HG02973 (cell line): ENCODE results near the gene DACH1.

Source experiments
- ATAC-seq: cut with Tn5 transposase; IDR thresholded peaks from one replicate; pipeline ENCODE4 v1.9.1; 2021; ENCODE audit warnings: moderate library complexity; ENCODE audit not compliant: unreplicated experiment

Gene DACH1

DNA sequence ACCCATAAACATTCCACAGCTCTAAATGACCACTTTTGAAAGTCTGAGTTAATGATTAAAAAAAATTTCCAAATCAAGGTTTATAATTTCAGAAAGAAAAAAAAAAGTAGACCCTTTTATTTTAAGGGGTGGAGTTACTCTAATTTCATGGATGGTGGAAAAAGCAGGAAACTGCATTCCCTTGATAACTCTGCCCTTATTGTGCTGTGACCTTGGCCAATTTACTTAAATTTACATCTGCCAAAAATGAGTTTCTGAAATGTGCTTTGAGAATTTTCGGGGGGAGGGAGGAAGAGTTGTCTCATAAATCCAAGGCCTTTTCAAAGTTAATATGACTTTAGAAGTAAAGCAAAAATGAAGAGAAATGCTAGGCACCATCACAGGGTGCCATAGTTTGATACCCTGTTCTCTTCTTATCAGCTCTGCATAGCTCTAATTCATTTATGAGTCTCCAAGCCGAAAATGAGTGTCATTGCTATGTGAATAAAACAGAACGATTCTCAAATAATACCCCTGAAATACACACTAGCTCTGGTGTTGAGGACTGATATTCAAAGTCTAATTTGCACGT, 367.0 kb downstream of the DACH1 start:
- no peak for ATAC-seq

DNA sequence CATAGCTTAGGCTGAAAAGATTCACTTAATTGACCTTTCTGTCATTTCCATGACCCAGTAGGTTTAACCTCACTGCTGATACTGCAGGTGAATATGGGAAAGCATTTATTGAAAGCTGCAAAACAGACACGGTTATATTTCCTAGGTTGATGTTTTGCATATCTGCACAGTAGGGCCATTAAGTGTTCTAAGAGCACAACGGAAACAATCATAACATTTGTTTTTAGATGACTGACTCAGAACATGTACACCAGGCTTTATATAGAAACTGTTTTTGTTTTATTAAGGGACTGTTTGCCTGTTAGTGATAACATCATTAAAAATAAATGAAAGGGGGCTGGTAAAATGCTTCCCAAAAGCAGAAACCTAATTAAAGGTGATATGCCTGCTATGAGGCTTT, 367.8 kb downstream of the DACH1 start:
- no peak for ATAC-seq

DNA sequence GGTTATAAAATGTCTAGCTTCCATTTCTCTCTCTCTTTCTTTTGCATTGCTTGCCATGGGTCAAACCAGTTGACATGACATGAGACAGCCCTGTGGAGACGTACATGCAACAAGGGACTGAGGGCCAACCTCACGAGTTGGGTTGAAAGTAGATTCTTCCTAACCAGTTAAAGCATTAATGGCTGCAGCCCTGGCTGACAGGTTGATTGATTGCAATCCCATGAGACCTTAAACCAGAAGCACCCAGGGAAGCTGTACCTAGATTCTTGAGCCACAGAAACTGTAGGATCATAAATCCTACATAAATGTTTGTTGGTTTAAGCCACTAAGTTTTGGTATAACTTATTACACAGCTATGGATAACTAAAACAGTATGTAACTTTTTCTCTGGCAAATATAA, 373.8 kb downstream of the DACH1 start:
- ATAC-seq, result no peak

DNA sequence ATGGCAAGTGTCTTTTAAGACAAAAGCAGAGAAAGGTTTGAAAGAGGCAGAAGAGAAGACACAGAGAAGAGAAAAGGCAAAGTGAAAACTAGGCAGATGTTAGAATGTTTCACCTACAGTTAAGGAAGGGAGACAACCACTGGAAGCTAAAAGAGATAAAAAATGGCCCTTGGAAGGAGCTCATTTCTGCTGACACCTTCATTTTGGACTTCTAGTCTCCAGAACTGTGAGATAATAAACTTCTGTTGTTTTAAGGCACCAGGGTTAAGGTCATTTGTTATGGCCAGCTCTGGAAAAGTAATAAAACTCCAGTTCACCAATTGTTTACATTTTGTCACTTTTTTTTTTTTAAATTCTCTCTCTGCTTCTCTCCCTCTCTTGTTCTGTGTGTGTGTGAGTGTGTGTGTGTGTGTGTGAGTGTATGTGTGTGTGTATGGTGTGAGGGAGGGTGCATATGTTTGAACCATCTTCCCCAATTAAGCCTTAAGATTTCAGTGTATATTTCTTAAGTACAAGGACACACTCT, 374.6 kb downstream of the DACH1 start:
- ATAC-seq, result no peak

DNA sequence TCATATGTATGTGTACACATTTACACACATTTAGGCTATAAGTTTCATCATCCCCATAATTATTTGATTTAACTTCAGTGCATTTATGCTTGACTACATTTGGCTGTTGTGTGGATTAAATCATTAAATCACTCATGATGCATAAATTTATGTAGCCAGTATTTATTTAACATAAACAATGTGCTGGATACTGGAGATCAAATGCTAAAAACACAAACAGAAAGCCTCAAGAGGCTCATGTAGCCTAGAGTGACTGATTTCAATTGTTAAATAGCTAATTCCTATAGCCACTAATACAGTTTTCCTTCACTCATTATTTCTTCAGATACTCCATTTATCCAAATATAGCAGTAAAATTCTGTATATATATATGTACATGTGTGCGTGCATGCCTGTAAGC, 376.0 kb downstream of the DACH1 start:
- ATAC-seq, result no peak

DNA sequence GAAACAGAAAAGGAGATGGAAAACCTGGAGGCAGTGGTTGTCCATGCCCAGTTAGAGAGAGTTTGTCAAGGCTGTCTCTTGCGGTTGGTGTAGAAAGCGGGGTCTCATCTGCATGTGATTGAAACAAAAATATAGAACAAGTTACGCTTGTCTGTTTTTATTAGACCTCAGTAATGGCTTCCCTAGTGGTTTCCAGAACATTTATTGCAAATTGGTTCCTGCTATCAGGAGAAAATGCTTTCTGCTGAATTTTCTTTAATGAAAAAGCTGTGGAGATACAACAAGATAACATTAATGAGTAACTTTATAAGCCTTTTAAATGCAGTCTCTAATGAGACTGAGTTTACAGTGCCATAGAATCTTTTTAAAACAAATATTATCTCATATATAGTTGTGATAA, 378.0 kb downstream of the DACH1 start:
- ATAC-seq, result no peak

DNA sequence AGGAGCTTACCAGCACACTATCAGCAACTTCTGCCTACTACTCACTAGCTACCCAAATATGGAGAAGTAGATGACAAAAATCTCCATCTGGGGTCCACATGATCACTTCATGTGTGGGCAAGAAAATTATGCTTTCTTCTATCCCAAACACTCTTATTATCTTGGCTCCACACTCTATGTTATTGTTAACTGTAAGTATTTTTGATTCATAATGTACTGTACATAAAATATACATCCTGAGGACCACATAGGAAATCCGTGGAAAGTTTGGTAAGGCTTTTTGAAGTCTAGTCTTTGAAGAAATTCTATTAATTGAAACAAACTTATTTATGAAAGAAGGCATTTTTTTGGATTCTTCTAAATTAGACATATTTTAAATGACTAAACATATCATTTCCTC, 378.8 kb downstream of the DACH1 start:
- no peak for ATAC-seq

DNA sequence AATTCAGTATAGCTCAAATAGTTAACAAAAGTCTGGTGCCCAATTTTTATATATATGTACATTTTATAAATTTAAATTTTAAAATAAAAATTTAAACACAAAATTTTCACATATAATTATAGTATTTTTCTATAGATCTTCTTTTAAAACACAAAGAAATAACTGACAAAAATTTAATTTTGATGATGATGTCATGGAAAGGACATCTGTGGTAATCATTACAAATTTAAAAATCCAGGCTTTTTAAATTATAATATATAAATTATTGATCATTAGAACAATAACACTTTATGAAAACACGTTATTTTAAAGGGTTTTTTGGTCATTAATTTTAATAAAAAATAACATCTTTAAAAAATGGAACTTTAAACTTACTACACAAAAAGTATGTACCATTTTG, 381.1 kb downstream of the DACH1 start:
- ATAC-seq, result no peak

DNA sequence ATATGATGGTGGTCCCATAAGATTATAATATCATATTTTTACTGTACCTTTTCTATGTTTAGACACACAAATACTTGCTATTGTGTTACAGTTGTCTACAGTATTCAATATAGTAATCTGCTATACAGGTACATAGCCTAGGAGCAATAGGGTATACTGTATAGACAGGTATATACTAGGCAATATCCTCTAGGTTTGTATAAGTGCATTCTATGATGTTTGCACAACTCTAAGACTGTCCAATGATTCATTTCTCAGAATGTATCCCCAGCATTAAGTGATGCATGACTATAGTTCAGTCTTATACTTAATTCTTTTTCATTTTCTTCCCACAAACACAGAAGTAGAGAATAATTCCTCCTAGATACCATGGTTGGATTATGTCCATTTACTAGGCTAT, 383.3 kb downstream of the DACH1 start:
- no peak for ATAC-seq

DNA sequence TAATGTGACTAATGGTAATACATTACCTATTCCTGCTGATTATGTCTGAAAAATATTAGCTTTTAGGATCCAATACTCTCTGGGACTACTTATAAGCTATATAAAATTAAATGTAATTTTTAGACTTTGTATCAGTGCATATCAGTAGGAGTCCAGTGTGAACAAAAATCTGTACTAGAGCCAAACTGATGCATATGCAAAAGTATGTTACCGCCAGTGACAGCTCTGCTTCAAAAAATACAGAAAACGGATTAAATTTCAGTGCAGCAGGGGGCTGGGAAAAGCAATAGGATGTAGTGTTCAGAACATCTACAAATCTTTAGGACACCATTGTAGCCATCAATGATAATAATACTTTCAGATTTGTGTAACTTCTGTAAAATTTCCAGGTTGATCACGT, 385.5 kb downstream of the DACH1 start:
- no peak for ATAC-seq

DNA sequence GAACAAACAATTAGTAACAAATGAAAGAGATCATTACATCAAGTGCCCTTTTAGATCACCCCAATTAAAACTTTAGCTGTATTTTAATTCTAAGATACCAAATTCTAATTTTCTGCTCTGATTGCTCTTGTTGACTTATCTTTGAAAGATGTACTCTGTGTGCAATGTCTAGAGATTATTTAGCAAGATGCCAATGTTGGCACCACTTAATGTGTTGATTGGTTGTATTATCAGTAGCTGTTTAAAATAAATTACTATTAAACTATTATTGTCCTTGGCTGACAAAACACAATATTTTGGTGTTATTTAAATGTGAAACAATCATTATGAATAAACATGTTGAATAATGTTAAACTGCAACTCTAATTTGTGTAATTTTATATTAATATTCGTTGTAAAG, 386.0 kb downstream of the DACH1 start:
- ATAC-seq, result no peak

DNA sequence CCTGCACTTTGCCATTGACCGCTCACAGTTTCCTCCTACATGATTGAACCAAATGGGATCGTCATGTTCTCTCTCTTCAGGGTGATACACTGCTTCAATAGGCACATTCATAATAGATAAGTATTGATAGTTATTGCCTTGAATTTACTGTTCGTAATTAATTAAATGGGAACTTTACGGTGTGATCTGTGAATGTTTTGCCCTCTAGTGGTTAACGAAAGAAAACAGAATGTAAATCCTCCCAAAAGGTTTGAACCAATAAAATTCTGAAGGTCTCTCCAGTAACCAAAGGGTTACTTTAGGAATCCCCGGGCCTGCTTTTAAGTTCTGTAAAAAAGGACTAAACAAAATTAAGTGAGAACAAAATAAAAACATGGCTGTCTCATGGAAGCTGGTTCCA, 389.3 kb downstream of the DACH1 start:
- no peak for ATAC-seq

DNA sequence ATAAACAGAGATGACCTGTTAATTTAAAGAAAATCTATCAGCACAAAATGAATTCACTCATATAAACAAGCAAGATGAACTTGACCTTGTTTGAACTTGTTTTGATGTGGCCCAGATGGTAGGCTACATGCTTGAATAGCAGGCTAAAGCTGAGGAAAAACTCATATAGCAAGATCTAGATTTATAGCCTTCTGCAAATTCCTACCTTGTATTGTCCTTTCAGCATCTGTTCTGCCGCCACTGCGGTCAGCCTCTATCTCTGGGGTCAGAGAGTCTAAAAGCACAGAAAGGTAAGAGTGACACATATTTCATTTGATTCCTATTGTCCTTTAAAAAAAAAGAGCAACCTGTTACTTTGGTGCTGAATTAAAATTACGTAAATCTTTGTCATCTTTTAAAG, 392.1 kb downstream of the DACH1 start:
- no peak for ATAC-seq

DNA sequence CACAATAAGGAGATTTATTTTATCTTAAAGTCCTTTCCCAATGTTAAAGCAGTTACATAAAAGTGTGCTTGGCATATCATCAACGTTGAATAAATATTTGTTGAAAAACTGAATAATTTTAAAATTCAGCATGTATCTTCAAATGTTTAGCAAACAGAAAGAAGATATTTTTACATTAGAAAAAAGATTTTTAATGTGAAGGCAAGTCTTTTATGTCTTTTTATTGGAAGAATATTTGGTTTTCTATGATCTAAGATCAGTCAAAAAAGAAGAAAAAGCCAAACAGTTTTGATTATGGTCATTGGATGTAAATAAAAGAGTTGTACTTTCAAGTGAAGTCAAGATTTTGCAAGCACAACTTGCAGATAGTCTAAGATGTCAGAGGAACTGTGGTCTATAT, 397.4 kb downstream of the DACH1 start:
- no peak for ATAC-seq

DNA sequence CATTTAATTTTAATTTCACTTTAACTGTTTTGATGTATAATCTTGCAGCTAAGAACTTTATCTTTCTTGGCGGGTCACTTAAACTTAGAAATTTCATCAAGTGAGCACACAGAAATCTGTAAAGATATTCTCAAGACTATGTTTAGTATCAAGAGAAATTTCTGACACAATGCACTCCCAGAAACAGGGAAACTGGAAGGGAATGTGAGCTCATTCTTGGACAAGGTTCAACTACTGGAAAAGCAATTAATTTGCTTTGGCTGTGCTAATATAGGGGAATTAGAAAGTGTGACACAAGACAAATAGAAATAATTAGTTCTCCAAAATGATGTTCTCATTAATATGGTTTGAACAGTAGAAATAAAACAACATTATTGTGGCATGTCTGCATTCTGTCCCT, 402.3 kb downstream of the DACH1 start:
- no peak for ATAC-seq

DNA sequence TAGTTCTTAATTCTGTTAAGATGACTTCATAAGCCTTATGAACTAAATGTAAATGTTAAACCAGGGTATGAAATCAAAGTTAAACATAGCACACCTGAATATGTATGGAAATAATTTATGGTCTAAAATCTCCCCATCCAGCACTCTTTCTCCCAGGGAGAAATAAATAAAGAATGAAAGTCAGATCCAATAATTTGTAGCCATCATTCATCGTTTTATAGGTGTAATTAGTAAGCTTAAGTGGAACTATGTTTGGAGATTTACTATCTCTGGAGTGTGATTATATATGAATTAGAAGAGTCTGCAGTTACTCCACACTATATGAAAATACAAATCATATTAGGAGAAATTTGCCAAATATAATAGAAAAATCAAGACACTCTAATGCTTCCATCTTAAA, 405.1 kb downstream of the DACH1 start:
- no peak for ATAC-seq

DNA sequence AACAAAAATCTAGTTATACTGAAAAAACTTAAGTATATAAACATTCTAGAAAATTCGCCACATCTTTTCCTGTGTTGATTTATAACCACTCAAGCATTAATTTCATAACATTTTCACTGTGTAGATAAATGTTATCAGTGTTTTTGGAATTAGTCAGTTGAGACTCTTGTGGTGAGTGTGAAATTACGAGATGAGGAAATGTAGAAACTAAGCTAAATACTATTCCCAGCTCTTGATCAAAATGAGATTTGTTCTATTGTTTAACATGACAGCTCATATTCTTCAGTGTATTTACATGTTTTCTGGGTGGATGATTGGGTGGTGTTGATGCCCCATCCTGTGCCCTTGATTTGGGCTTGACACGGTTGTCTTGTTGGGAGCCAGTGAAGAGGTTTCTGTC, 406.8 kb downstream of the DACH1 start:
- no peak for ATAC-seq

DNA sequence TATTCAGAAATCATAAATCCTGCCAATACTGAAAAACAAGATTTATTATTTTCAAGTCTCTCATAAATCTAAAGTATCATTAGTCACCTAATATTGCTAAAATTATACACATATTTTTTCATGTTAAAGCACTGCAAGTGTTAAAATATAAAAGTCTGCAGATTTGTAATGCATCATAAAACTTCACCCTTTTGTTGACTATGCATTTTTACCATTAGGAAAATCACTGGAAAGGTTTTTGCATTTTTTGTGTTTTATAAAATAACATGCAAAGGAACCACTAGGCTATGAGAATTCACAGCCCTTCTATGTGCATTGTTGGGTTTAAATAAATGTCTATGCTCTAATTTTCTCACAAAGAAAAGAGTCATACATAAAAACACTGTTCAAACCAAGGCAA, 407.3 kb downstream of the DACH1 start:
- no peak for ATAC-seq

DNA sequence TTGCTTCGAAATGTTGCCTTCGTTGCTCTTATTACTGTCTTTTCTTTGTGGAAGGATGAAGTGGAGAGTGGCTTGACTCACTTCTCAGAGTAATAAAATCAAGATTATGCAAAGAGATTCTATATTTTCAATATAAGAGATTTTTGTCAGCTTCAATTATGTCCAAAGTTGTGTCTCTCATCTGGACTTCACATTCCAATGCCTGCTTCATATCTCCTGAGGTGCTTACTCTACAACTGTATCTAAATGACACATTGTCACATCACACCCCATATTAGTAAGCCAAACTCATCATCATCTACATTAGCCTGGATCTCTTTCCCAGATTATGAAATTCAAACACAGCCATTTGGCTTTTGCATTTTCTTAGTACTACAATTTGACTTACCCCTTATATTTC, 409.4 kb downstream of the DACH1 start:
- no peak for ATAC-seq

DNA sequence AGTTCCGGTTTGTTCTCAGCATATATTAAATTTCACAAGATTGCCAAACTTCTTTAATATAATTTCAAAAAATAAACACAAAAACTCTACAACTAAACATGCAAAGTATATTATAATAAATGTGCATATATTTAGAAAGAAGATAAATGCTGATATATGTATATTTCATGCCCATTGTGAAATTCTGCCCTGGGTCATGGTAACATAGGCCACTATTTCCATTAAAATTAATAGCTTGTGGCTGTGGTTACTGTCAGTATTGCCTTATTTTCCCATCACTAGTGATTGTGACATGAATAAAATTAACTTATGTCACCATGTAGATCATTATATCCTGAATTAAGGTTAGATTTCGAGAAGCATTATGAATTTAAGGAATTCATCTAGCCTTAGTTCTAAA, 410.9 kb downstream of the DACH1 start:
- ATAC-seq, result no peak

DNA sequence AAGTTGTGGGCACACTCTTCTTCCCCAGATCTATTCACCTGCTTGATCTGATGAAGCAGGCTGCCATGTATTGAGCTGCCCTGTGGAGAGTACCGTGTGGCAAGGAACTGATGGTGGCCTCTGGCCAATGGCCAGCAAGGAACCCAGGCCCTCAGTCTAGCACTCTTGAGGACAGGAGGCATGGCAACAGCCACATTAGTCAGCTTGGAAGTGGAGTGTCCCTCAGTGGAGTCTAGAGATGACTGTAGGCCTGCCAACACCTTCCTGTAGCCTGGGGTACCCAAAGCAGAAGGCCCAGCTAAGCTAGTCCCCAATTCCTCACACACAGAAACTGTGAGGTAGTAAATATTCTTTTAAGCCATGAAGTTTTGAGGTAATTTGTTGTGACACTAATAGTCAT, 412.5 kb downstream of the DACH1 start:
- no peak for ATAC-seq

DNA sequence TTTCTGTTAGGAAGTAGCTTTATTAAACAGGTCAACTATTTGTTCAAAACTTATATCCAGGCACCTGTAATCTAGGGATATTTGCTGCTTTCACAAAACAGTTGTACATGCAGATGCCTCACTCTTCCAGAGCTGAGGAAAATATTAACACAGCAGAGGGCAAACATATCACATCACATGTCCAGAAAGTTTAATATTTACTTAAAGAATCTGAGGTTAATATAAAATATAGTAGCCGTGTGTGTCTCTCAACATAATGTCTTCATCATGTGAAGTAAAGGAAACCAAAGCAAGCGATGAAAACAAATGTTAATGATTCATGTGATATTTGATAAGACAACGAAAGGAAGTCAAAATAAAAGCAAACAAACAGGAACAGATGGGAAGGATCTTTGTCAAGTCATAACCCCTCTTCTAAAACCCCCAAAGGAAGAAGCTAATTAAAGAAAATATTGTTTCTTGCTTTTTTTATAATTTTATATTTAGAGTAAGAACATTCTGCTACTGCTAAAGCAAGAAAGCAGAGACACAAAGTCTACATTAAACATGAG, 418.8 kb downstream of the DACH1 start:
- no peak for ATAC-seq

DNA sequence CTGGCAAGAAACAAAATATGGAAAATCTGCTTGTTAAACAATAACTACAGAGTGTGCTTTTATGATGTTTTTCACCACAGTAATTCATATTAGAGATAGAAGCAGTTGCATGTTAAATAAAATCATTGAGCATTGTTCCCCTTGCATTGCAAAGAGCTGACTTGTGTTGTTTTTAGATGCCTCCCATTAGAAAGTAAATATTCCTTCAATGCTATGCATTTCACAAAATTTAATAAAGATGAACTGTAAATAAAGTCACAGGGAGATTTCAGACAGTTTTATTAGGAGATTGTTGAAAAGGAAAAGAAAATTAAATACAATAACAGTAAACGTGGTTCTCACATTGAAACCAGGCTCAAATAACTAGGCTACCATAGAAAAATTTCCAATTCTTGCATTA, 429.3 kb downstream of the DACH1 start:
- no peak for ATAC-seq
